HG03469 (cell line): ENCODE data around the gene P4HA2.

ENCODE experiments used
- ATAC-seq: cut with Tn5 transposase; IDR thresholded peaks from one replicate; pipeline ENCODE4 v1.9.1; 2021; ENCODE audit warnings: mild to moderate bottlenecking, moderate library complexity, moderate number of reproducible peaks; ENCODE audit not compliant: unreplicated experiment

The P4HA2 gene

GRCh38 chr5:132227485-132228240 is at the start of gene P4HA2:
Gene P4HA2 (minus strand): TSS chr5:132227853. CDS start chr5:132218626, 9,227 bp downstream.
- ATAC-seq = peak; percentile 74

- no peak for ATAC-seq
Measured at GRCh38 chr5:132277256-132277655, 49.6 kb upstream of the P4HA2 start.

GRCh38 chr5:132275367-132276220 is 47.9 kb upstream of the P4HA2 start:
- ATAC-seq = no peak

GRCh38 chr5:132274050-132274792 is 46.6 kb upstream of the P4HA2 start:
- no peak for ATAC-seq

GRCh38 chr5:132273631-132274030 is 46.0 kb upstream of the P4HA2 start:
- ATAC-seq = no peak

- no peak for ATAC-seq
Measured at GRCh38 chr5:132272311-132273210, 44.9 kb upstream of the P4HA2 start.

GRCh38 chr5:132271251-132272246 is 43.9 kb upstream of the P4HA2 start:
- ATAC-seq = no peak

- ATAC-seq = no peak
Measured at GRCh38 chr5:132270706-132271105, 43.1 kb upstream of the P4HA2 start.

GRCh38 chr5:132270335-132270665 is 42.6 kb upstream of the P4HA2 start:
- no peak for ATAC-seq

- no peak for ATAC-seq
Measured at GRCh38 chr5:132269635-132270334, 42.1 kb upstream of the P4HA2 start.

GRCh38 chr5:132268769-132269551 is 41.3 kb upstream of the P4HA2 start:
- peak; percentile 58 for ATAC-seq

GRCh38 chr5:132267931-132268768 is 40.5 kb upstream of the P4HA2 start:
- ATAC-seq = no peak

GRCh38 chr5:132267166-132267739 is 39.6 kb upstream of the P4HA2 start:
- no peak for ATAC-seq

GRCh38 chr5:132266836-132267160 is 39.1 kb upstream of the P4HA2 start:
- no peak for ATAC-seq

GRCh38 chr5:132266031-132266835 is 38.6 kb upstream of the P4HA2 start:
- ATAC-seq = no peak
